ENCODE measurements around the gene ZNF782.
"Not testable (repeated sequence)": the region's sequence is repeated elsewhere in the genome, so short reads cannot be mapped to it uniquely, and the experiment has no call there.

Gene ZNF782

DNA sequence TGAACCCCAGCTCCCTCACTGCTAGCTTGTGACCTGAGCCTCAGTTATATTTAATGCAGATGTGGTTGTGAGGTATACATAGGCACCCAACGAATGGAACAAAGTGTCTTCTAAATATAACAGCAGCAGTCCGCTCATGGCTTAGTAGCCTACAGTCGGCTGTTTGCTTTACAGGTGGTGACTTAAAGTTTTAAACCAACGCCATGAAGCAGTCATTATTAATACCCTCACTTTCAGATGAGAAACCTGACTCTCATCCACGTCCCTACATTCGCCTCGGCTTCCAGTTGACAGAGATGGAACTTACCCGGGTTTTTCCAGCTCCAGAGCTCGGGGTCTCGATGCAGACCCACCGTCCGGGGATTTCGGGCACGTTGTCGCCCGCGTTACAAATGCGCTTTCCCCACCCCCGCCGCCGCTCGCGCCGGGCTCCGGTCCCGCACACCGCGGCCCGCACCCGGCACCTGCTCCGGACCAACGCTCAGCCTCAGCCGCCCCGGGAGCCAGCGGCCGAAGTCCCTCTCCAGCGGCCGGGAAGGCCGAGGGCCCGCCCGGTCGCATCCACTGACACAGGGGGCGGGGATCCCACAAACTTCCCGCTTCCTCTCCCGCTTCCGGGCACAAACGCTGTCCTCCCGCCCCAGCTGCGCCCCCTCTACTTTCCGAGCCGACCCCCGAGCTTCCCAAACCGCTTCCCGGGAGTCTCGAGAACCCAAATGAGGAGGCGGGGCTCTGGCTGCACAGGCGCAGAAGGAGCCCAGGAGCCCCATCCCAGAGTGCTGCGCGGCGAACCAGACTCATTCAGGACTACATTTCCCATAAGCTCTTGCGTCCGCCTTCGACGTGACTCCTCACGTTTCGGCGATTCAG is at the start of gene ZNF782:
Gene ZNF782 (minus strand): TSS at position 734 of the 870 bp plus-strand sequence. CDS start 2,553 bp downstream, outside the sequence.
- DNase-seq (ENCODE audit: low spot score): peak; percentile 96

DNA sequence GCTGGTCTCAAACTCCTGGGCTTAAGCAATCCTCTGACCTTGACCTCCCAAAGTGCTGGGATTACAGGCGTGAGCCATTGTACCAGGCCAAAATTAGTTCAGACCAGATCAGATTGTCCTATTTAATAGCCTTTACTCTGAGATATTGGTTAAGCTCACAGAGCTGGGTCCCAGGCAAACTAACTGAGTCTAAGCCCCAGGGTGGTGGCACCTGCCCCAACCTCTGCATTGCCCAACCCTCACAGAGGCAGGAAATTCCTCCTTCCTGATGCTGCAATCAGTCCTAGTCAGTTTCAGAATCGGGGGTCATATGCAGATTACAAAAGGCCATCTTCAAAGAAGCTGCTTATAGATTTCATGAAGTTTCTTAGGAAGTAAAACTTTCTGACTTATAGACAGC is 45.7 kb upstream of the ZNF782 start:
- not testable (repeated sequence) for DNase-seq (ENCODE audit: low spot score)

DNA sequence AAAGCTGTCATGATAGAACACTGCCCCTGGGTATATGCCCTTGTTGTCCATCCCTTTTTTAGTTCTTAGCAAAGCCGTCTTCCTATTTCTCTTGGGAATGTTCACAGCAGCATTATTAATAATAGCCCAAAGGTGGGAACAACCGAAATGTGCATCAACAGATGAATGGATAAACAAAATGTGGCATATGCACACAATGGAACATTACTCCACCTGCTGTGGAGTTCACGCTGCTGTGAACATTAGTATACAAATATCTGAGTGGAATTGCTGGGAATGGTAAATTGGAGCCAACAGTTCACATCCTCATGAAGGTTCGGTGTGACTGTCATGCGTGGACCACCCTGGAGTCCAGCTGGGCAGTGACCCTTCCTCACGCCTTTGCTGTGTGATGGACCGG is 37.8 kb upstream of the ZNF782 start:
- no peak for DNase-seq (ENCODE audit: low spot score)

DNA sequence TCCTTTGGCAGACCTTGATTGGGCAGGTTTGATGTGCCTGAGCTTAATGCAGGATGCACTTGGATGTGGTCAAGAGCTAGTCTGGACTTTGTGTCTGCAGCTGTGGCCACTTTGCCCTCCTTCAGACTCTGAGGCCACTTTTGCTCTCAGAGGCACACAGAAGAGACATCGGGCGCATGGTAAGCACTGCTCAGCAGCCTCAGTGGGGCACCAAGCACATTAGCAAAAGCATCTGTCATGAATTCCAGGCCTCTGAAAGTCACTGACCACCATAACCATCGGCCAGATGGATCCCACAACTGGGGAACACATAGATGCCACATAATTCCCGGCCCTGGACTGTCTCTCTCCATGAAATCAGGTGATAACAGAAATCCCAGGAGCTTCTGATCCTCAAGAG is 34.3 kb upstream of the ZNF782 start:
- no peak for DNase-seq (ENCODE audit: low spot score)

DNA sequence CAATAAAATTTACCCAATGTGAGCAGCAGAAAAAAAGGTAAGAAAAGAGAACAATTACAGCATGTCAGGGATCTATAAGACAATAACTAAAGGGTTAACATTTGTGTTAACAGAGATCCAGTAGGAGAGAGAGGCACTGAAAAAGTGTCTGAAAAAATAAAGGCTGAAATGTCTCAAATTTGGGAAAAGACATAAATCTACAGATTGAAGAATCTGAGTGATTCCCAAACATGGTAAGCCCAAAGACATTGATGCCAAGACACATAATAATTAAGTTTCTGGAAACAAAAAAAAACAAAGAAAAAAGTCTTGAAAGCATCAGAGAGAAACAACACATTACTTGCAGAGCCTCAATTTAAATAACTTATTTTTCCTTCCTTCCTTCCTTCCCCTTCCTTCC is 31.1 kb upstream of the ZNF782 start:
- DNase-seq (ENCODE audit: low spot score): no peak

DNA sequence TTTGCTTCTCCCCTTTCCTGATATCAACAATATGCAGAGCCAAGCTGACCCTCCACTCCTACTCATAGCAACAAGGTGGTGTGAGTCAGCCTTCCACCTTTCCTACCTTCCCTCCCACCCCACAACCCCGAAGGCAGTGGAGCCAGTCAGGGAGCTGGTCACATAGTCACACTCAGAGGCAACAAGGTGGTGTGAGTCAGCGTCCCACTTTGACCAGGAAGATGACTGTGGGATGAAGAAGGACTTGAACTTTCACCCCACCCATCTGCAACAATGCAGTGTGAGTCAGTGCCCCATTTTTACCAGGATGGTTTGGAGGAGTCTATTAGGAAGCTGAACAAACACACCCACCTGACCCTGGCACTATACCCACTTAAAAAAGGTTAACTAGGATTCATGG is 30.1 kb upstream of the ZNF782 start:
- no peak for DNase-seq (ENCODE audit: low spot score)

DNA sequence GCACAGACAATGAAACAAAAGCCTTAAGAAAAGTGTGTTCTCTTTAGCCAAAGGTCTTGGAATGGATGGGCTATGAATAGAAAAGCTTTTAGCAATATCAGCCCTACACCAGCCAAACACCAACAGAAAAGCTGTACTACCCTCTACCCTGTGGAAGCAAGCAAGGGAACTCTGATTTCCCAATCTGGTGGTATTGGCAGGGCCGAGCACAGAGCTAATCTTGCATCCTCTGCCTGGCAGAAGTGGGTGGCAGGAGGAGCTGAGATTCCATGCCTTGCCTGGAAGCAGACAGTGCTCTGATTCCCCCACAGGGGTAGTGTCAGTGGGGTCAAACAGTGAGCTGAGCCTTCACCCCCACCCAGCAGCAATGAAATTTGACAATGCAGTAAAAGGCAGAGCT is 29.6 kb upstream of the ZNF782 start:
- DNase-seq (ENCODE audit: low spot score): no peak

DNA sequence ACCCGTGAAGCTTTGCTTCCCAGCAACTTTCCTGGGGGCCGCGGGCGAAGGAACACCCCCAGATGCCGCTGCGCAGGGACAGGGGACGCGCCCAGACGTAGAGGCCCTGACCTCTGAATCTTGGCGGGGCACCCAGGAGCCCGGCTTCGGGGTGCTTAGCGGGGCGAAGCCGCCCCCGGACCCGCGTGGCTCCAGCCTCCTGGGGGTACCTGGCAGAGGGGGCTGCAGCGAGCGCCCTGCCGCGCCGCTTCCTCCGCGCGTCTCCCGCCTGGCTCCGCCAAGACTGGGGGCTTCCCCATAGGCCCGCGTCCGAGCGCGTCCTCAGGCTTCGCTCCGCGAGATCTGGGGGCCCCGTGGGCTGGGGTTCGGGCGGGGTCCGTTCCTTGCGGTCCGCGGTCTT is 23.0 kb upstream of the ZNF782 start:
- no peak for DNase-seq (ENCODE audit: low spot score)

DNA sequence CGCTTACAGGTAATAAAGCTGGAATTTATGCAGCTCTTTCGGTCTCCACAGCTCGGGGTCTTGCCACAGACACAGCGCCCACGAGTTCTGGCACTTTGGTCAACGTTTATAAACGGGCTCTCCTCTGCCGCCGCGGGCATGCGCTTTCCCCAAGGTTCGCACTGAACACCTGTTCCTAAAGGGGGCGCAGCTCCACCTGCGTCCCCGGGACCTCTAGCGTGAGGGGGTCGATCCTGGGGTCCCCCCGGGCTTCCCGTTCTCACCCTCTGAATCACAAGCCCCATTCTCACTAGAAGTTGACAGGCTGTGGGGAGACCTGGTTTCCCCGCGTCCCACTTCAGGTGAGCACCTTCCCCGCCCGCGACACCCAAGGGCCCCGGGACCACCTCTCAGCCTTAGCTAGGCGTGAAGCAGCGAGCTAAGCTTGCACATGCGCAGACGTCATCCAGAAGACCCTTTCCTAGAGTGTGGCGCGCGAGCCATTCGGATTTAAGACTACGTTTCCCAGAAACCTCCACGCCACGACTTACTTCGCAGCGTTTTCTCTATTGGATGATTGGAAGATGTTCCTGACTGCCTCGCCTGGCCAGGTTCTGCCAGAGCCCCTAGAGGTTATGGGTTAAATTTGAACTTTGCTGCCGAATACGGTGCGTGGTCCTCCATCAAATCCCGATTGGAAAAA is 21.3 kb upstream of the ZNF782 start:
- DNase-seq (ENCODE audit: low spot score): peak; percentile 93

DNA sequence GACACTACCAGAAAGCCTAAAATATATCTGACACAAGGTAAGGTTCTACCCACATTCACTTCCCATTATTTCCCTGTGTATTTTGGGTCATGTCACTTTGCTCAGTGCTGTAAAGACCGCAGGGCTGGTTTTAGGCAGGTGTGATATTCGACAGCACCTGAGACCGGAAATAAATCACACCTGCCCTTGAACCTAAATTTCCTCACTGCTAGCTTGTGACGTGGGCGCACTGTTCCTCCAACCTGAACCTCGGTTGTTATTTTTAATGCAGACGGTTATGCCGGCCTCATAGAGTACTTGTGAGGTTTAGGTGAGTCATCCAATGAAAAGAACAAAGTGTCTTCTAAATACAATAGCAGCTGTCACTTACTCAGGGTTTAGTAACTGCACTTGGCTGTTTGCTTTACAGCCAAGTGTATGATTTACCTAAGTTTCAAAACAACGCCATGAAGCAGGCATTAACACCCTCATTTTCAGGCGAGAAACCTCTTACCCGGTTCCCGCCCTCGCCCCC is 20.7 kb upstream of the ZNF782 start:
- DNase-seq (ENCODE audit: low spot score): peak; percentile 23

DNA sequence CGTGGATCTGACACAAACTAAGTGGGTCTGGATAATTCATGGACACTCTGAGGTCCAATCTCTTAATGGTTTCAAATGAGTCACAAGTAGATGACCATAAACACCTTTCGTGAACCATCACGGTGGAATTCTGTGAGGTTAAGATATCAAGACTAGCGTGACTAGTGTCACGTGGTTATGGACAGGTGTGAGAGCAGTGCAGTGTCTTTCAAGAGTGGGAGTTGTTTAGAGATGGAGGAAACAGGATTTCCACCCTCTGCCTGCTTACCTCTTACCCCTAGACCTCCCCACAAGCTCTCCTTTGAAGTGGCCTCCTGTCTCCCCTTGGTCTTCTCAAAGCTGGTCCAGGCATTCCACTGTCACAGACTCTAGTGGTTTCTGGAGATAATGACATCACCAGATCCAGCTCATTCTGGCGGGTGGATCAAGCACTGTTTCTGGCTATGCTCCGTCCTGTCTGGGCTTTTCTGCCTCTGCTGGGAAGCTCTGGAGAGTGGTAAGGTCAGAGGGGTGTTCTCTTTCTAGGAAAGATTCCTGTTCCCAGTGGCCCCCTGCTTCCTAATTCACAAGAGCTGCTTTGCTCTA is 20.0 kb upstream of the ZNF782 start:
- no peak for DNase-seq (ENCODE audit: low spot score)

DNA sequence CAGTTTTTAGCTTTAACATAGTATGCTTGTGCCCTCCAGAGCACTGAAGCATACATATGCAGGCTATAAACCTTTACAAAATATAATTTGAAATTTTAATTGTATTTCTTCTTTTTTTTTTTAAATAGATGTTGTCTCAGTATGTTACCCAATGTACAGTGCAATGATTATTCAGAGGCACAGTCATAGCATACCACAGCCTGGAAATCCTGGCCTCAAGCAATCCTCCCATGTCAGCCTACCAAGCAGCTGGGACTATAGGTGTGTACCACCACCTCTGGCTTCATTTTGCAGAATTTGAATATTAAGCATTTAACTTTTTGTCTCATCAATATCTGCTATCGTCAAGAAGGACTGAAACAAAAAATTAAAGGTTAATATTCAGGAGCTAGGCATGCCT is 16.9 kb upstream of the ZNF782 start:
- DNase-seq (ENCODE audit: low spot score): no peak

DNA sequence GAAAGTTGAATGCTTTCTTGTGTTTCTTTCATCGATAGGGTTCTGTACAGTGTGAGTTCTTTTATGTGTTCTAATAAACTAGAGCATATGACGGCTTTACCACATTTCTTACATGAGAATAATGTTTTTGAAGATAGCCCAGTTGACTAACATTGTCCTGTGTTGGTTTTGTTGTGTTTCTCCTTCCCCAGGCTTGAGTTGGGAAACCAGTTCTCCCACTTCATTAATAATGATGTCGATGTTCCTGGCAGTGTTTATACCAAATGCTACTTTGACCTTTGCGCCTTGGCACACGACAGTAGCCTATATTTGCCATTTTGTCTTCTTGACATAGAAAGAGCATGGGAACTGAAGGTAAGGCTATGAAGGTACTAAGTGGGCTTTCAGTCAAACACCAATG is 14.4 kb upstream of the ZNF782 start:
- DNase-seq (ENCODE audit: low spot score): no peak

DNA sequence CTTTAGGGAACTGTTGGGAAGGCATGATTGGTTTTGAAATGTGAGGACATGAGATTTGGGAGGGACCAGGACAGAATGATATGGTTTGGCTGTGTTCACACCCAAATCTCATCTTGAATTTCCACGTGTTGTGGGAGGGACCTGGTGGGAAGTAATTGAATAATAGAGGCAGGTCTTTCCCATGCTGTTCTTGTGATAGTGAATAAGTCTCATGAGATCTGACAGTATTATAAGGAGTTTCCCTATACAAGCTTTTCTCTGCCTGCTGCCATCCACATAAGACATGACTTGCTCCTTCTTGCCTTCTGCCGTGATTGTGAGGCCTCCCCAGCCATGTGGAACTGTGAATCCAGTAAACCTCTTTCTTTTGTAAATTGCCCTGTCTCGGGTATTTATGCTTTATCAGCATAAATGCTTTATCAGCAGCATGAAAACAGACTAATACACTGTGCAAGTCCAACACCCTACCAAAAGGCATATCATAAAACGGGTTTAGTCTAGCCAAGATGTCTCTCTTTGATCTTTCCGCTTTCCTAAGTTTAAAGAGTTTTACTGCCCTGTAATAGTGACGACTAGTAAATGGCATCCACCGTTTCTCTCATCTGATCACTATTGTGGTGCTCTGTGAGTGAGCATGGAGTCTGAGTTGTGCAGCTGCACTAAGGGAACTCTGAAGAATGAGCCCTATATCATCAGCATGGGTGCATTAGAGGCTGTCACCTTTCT is 12.9 kb upstream of the ZNF782 start:
- no peak for DNase-seq (ENCODE audit: low spot score)

DNA sequence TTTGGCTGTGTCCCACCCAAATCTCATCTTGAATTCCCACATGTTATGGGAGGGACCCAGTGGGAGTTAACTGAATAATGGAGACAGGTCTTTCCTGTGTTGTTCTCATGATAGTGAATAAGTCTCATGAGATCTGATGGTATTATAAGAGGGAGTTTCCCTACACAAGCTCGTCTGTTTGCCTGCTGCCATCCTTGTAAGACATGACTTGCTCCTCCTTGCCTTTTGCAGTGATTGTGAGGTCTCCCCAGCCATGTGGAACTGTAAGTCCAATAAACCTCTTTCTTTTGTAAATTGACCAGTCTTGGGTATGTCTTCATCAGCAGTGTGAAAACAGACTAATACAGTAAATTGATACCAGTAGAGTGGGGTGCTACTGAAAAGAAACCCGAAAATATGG is 10.9 kb upstream of the ZNF782 start:
- not testable (repeated sequence) for DNase-seq (ENCODE audit: low spot score)

DNA sequence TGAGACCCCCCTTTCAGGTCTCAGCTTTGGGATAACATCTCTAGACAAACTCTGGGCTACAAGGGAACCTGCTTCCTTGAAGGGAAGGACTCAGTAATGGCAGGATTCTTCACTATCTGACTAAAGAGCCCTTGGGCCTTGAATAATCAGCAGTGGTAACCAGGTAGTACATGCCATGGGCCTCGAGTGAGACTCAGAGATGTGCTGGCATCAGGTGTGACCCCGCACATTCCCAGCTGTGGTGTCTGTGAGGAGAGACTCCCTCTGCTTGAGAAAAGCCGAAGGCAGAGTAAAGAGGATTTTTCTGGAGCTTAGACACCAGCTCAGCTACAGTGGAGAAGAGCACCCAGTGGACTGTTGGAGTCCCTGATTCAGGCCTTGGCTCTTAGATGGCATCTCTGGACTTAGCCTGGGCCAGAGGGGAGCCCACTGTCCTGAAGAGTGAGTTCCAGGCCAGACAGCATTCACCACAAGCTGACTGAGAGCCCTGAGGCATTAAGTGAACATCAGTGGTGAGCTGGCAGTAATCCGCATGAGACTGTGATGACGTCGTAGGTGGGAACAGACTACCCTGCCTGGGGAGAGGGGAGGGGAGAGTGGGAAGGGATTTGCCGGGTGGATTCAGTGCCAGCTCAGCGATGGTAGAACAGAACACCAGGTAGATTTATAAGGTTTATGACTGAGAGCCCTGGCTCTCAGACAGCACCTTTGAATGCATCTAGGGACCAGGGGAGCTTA is 5.3 kb upstream of the ZNF782 start:
- DNase-seq (ENCODE audit: low spot score): no peak

DNA sequence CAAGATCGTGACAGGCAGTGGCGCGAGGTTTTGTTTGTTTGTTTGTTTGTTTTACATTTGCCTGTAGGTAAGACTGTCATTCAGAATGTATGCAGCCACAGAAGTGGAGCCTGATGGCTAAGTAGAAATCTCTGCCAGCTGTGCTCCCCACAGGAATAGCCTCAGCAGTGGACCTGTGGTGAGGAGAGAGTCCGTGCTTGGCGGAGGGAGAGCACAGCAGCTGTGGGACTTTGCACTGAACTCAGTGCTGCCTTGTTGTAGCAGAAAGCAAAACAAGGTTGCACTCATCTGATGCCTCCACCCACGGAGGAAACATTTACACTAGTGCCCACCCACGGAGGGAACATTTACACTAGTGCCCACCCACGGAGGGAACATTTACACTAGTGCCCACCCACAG is 4.4 kb upstream of the ZNF782 start:
- DNase-seq (ENCODE audit: low spot score): no peak

DNA sequence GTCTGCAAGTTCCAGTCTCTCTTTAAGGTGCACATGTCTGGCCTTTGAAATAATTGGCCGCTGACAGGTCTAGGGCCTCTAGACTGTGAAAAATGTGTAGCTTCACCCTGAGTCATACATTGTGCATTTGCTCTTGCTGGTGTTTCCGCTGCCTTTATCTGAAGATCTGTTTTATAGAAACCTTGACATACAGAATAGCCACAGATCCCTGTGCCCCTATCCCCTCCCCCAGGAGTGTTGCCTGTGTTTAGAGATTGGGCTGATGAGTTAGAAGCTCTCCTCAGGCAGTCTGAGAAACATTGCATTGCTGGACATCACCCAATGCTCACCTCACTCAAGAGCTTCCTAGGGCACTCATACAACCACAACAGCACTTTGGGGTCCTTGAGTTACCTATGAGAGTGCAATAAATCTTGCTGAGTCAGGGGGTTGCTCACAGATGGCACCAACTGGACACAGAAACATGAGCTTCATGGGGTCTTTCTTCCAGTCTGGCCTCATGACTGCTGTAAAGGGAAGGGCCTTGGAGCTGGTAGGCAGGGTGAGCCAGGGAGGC is 3.8 kb upstream of the ZNF782 start:
- DNase-seq (ENCODE audit: low spot score): no peak

DNA sequence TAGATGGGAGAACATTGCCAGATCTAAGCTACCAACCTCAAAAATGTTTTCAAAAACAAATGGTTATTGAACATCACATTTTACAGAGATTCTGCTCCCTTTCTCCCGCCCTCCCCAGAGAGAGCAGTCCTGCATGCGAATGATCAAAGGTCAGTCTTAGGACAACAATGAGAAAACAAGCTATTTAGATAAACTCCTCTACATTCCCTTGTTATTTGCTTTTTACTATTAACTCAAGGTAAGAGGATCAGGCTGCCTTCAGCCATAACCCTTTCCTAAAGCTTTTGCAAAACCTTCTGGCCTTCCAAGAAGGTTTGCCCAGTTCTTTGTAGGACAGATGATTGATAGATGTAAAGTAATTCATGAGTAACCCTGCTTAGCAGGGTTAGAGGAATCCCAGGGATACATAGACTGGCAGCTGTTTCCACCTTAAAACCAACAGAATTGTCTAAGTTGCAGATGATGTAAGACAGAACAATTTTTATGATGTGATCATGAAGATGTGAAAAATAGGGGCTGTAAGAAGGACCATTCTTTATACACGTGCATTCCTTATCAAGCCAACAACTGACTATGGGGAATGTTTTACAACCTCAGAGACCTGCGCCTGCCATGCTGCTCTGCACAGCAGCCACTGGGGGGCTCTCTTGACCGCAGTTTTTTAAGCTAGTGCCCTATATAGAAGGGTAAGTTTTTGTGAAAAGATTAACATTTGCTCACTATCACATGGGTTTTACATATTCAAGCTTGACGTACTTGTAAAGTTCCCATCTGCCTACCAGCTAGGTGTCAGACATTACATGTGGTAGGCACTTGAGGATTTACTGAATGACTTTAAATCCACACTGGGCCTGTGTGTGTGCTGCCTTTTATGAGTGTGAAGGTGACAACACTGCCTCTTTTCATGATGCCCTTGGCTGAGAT is 2.3 kb upstream of the ZNF782 start:
- DNase-seq (ENCODE audit: low spot score): peak; percentile 70

DNA sequence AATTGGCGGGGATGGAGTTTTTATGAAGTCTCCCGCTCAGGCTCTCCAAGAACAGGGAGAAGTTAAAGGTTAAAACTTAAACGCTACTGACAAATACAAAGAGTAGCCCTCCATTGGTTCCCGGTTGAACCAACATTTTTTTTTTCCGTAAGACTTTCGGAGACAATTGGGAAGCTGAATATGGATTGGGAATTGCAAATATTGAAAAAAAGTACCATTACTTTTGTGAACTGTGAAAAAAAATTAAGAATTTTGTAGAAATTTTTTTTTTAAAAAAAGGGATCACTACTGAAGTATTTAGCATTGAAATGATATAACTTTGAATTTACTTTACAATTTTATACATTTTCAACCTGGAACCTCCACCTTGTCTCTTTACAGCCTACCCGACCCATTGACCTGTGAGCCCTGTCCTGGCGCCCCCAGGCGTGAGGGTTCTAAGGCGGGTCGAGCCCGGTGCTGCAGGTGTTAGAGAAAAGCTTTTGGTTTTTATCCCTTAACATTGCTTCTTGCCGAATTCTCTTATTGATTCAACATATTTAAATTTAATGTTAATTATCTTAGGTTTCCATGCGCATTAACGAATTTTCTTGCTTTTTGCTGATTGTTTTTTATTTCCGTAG is 448 bp upstream of the ZNF782 start:
- no peak for DNase-seq (ENCODE audit: low spot score)

All from cerebellar cortex (tissue), 1 donor.